ENCODE data around the gene LDHD. TPM values are rescaled to one million over a fixed set of nuclear protein-coding genes. Genes with fewer than 3 reads are reported as not detected.

Gene LDHD
- total RNA-seq, 1 experiment from 2014 or later, result 2.2 TPM

DNA sequence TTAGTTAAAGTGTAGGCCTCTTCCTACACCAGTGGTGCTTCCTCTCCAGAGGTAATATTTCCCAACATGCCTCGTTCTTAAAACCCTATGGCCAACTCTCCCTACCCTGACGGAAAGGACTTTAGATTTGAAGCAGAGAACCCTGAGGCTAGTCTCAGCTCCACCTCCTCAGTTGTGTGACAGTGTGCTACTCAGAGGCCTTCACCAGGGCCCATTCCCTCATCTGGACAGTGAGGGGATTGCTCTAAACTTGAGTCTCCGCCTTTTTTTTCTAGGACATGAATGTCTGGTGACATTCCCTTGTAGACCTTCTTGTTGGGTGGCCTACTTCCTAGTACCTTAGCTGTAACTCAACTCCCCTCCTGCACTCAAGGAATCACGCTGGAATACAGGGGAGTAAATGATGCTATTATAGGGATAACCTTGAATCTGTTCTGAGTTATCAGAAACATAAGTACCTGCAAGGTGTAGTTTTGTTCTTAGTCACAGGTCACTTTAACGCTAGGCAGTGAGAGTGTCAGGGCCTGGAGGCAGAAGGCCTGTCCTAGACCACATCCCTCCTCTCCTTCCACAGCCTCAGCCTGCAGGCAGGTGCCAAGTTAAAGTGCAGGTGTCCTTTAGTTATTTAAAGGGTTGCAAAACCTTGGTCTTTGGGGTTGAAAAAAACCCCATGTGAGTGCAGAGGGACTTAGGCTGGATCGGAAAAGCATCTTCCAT, 26.9 kb downstream of the LDHD start:
- no peak for DNase-seq (ENCODE audit: low read depth, low spot score)
- in situ Hi-C loops (cut with HindIII; ENCODE audit: low pct_unique_long_range_greater_than_20kb, low sequenced_read_pairs), result no loop called here

DNA sequence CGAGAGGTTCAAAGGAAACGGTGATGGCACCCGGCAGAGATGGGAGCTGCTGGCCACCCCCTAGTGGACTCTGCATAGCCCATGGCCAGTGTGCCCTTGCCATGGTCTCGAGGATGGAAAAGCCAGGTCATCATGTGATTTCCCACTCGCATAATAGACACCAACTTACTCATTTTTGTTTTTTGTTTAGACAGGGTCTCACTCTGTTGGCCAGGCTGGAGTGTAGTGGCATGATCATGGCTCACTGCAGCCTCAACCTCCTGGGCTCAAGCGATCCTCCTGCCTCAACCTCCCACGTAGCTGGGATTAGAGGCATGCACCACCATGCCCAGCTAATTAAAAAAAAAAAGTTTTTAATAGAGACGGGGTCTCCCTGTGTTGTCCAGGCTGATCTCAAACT, 27.6 kb downstream of the LDHD start:
- in situ Hi-C loops (cut with HindIII; ENCODE audit: low pct_unique_long_range_greater_than_20kb, low sequenced_read_pairs), result no loop called here
- no peak for DNase-seq (ENCODE audit: low read depth, low spot score)

DNA sequence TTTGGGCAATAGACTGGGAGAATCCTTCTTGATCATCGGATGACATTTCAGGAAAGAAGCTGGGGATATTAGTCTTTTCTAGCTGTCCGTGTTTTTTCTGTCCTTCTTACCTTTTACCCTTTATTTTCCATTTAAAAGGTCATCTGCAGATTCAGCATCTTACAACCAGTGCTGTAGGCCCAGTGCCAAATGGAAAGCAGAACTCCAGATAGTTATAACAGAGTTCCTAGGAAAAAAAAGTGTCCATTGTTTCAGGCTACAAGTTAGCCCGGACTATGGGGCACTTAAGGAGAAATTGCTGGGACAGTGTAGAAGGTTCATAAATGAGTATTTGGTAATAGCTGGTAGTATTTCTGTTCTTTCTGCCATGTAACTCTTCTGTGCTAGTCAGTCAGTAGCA, 28.4 kb downstream of the LDHD start:
- in situ Hi-C loops (cut with HindIII; ENCODE audit: low pct_unique_long_range_greater_than_20kb, low sequenced_read_pairs), result no loop called here
- no peak for DNase-seq (ENCODE audit: low read depth, low spot score)

DNA sequence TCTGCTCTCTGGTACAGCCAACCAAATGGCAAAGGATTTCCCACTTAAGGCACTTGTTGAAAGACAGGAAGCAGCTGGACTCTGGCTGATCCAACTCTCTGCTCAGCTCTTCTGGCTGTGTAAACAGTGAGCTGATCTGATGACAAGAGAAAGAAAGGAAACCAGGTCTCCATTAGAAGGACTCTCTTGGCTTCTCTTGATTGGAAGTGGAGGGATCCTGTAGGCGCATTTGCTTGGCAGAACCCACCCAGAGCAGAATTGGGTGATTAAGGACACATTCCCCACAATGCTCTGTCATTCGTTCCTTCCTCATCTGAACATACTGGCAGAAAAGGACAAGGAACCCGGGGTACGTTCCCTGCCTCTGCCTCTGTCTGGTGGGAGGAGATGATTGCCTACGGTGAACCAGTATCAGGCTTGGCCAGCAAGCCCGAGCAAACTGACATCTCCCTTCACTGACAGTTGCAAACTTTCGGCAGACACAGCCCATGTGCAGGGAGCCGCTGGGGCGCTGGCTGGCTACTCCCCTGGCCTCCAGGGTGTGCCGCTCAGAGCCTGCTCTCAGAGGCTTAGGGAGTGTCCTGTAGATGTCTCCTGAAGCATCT, 29.1 kb downstream of the LDHD start:
- DNase-seq (ENCODE audit: low read depth, low spot score), result no peak
- in situ Hi-C loops (cut with HindIII; ENCODE audit: low pct_unique_long_range_greater_than_20kb, low sequenced_read_pairs), result no loop called here

DNA sequence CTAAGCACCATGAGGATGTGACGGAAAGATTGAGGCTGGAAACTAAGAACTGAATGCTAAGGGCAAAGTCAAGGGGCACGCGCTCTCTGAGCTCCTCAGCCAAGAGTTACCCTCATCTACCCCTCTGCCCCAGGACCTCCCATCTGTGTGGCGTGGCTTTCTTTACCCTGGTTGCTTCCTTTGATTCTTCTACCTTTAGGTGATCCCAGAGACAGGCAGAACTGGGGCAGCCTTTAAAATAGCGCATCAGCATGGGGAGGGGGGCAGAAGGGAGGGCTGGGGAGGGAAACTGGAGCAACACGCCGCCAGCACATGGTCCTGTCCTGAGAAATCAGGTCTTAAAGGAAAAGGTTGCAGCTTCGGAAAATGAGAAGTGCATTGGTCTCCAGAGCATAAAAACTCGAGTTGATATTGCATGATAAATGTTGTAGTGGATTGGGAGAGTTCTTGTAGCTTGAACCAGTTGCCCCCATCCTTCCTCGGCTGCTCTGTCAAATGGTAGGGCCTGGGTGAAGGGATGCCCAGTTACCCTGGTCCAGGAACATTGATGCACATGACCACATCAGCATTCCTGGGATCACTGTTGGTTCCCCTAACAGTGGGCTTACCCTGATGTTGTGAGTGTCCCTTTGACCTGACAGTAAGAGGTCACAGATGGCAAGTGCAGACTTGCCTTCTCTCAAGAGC, 29.7 kb downstream of the LDHD start:
- in situ Hi-C loops (cut with HindIII; ENCODE audit: low pct_unique_long_range_greater_than_20kb, low sequenced_read_pairs), result no loop called here
- DNase-seq (ENCODE audit: low read depth, low spot score), result no peak

DNA sequence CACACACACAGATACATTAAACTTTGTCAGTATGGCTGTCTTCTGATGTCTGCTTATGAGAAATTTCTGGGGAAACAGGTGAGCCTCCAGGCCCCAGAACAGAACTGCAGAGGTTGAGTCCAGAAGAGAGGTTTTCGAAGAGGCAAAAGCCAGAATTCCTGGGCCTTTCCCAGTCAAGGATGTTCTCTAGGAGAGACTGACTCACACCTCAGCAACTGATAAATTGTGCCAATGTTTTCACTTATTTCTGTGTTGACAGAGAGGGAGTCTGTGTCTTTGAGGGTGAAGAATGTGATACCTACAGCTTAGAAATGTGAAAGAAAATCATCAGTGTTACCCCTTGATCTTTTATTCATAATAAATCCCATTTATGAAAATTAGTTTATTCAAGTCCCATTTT, 30.3 kb downstream of the LDHD start:
- in situ Hi-C loops (cut with HindIII; ENCODE audit: low pct_unique_long_range_greater_than_20kb, low sequenced_read_pairs), result no loop called here
- DNase-seq (ENCODE audit: low read depth, low spot score), result no peak

DNA sequence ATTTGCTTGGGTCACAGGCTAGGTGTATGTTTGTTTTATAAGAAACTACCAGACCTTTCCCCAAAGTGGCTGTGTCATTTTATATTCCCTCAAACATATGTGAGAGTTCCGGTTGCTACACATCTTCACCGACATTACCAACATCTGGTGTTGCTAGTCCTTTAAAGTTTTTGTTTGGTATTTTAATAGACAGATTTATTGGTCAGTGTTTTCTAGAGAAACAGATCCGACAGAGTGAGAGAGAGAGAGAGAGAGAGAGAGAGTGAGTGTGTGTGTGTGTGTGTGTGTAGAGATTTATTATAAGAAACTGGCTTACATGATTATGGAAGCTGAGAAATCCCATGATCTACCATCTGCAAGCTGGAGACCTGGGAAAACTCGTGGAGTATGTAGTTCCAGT, 31.0 kb downstream of the LDHD start:
- in situ Hi-C loops (cut with HindIII; ENCODE audit: low pct_unique_long_range_greater_than_20kb, low sequenced_read_pairs), result no loop called here

DNA sequence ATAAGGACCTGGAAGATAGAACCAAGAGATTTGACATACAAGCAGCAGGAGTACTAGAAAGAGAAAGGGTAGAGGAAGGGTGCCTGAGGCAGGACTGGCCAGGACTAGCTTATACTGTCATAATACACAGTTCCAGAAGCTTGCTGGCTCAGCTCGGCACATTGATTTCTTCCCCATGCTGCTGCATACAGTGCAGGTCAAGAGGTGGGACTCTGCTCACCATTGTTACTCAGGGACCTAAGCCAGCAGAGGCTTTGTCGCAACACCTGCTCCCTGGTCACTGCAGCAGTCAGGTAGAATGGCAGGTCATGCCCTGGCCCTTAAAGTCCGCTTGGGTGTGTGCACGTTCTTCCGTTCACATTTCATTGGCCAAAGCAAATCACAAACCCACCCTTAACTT, 32.8 kb downstream of the LDHD start:
- in situ Hi-C loops (cut with HindIII; ENCODE audit: low pct_unique_long_range_greater_than_20kb, low sequenced_read_pairs), result no loop called here
- no peak for DNase-seq (ENCODE audit: low read depth, low spot score)

More for the DNA sequence above, 31.0 kb downstream of the LDHD start:
- DNase-seq (ENCODE audit: low read depth, low spot score), result no peak

DNA sequence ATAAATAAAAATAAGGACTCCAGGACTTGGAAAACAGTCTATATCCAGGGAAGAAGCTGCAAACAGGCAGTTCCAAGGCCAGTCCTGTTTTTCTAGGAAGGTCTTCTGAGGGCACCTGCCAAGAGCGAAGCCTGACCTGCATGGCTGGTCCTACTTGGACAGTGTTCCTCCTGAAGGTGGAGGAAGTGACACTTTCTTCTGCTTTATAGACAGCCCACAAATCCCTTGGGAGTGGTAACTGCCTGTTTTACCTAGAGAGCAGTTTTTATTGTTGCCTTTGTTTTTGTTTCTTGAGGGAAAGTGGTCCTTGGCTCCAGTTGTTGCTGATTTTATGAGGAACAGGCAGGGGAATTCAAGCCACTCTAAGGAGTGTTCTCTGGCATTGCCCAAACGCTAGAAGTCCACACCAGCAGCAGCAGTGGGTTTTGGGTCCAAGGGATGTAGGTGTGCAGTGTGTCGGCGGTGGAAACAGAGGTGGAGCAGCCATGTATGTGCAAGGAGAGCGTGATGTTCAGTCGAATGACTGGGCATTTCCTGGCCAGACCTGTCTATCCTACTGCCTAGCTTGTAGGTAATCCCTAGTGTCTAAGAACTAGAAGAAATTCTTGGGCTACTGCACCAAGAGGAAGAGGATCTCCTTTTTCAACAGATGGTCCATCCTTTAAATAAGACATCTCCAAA, 35.3 kb downstream of the LDHD start:
- in situ Hi-C loops (cut with HindIII; ENCODE audit: low pct_unique_long_range_greater_than_20kb, low sequenced_read_pairs), result no loop called here

DNA sequence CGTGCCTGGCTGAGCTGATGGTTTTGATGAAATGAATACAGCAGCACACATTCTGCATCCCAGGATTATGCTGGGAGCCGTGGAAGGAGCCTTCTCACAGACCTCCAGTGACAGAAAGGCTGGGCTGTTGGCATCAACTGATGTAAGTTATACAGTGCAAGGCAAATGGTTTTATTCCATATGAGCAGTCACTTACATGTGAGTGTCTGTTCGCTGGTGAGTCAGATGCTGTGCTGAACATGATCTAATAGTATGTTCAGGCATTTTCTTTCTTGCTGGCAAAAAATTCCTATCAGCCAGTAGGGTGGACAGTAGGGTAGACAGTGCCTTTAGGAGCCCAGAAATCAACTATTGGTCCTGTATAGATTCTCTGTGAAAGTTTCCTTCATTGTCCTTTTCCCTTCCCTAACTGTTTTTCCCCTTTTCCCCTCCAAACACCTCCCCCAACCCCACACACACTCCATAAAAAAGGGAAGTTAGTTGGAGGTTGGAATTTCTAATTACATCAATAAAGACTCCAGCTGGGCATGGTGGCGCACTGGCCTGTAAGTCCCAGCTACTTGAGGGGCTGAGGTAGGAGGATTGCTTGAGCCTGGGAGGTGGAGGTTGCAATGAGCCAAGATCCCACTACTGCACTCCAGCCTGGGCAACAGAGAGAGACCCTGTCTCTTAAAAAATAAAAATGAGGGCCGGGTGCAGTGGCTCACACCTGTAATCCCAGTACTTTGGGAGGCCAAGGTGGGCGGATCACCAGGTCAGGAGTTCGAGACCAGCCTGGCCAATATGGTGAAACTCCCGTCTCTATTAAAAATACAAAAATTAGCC, 36.2 kb downstream of the LDHD start:
- in situ Hi-C loops (cut with HindIII; ENCODE audit: low pct_unique_long_range_greater_than_20kb, low sequenced_read_pairs), result no loop called here
- no peak for DNase-seq (ENCODE audit: low read depth, low spot score)

More for the DNA sequence above, 35.3 kb downstream of the LDHD start:
- no peak for DNase-seq (ENCODE audit: low read depth, low spot score)

DNA sequence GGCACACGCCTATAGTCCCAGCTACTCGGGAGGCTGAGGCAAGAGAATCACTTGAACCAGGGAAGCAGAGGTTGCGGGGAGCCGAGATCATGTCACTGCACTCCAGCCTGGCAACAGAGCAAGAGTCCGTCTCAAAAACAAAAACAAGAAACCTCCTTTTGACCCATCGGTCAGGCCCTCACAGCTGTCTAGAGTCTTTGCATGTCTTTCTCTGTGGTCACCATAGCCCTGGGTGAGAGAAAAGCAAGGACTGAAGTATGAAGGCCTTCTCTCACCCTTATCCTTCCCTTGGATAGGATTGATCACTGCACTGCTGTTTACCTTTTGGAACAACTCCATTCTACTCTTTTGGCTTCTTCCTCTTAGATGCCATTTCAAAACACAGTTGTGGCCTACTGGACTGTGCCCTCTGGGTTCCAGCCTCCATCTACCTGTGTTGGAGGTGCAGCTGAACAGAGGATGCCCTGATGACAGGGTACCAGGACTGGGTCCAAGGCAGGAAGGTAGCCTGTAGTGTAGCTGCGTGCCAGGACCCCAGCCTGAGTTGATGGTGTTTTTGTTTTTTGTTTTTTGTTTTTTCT, 37.1 kb downstream of the LDHD start:
- DNase-seq (ENCODE audit: low read depth, low spot score), result no peak
- in situ Hi-C loops (cut with HindIII; ENCODE audit: low pct_unique_long_range_greater_than_20kb, low sequenced_read_pairs), result no loop called here

DNA sequence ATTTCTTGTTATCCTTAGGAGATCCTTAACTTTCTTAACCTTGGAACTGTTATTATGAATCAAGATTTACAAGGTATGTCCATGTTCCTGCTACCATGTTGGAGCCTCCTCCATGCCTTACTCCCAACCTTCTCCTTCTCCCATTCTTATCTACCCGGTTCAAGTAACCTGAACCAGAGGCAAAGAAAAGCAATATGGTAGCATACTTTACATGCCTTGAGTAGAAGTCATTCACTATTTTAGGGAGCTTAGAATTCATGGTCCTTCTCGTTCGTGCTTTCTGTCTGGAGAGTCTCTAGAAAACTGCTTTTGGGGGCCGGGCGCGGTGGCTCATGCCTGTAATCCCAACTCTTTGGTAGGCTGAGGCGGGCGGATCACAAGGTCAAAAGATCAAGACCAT, 37.7 kb downstream of the LDHD start:
- in situ Hi-C loops (cut with HindIII; ENCODE audit: low pct_unique_long_range_greater_than_20kb, low sequenced_read_pairs), result no loop called here
- DNase-seq (ENCODE audit: low read depth, low spot score), result no peak

DNA sequence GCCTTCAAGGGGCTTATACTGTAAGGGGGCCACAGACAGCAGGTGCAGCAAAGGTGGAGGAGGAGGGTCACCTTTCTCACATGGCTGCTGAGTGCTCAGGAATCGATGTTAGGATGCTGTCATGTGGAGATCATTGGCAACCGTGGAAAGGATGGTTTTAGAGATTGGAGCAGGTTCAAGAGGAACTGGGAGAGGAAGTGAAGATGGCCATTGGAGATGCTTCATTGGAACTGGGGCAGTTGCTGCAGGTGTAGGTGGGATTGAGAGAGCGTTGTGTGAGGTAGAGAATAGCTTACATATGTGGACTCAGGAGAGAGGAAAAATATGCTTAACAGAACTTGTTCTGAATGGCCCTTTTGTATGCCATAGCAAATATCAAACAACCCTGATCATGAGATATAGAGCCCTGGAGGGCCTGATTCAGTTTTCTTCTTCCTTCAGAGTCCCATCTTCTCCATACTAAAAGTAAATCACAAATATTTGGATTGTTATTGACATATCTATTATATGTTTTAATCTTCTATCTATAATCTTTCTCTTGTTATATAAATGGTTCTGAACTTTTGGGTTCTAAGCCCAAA, 40.8 kb downstream of the LDHD start:
- in situ Hi-C loops (cut with HindIII; ENCODE audit: low pct_unique_long_range_greater_than_20kb, low sequenced_read_pairs), result no loop called here
- DNase-seq (ENCODE audit: low read depth, low spot score), result peak; percentile 38

DNA sequence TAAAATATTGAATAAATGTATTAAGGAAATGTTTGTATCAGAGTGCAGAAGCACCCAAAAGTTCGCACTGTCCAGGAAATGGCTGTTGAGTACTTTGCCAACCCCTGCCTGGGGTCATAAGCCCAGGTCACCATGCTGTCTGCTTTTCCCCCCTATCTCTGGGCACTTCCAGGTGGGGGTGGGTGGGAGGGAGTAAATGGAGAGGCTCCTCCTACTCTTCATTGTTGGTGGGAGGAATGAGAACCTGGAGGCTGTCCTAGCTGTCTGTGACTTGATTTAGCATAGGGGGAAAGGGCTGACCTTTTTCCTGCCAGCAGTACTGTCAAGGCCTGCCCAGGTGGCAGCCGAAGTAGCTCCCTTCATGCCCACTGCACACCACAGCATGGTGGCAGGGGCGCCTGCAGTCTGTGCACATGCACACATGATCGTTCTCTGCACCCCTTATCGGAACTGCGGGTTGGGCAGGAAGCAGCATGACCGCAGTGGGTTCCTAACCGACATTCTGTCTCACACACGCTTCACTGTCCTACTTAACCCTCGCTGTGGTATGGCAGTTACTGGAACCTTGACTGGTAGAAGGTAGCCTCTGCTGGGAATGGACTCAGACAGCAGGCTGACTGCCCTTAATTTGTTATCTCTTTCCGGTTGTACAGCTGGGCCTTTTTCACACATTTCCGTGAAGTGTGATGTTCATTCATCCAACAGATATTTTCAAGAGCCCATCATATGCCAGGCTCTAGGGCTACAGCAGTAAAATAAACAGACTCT, 41.5 kb downstream of the LDHD start:
- in situ Hi-C loops (cut with HindIII; ENCODE audit: low pct_unique_long_range_greater_than_20kb, low sequenced_read_pairs), result no loop called here
- DNase-seq (ENCODE audit: low read depth, low spot score), result peak; percentile 32

DNA sequence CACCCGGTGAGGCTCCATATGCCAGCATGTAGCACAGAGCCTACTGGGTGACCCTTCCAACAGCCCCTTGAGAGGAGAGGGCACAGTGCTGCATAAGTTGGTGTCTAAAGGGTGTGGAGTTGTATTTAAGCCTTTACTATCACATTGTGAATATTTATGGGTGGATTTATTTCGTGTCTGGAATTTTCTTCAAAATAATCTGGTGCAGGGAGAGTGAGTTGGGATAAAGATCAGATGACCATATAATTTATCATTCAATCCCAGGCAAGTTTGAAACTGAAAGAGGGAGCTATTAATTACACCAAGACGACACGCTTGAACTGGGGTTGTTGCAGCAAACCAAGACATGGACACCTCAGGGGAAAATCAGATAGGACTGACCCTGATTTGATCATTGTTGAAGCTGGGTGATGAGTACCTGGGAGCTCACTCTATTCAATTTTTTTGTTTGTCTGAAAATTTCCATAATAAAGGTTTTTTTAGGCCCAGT, 42.2 kb downstream of the LDHD start:
- no peak for DNase-seq (ENCODE audit: low read depth, low spot score)
- in situ Hi-C loops (cut with HindIII; ENCODE audit: low pct_unique_long_range_greater_than_20kb, low sequenced_read_pairs), result no loop called here

DNA sequence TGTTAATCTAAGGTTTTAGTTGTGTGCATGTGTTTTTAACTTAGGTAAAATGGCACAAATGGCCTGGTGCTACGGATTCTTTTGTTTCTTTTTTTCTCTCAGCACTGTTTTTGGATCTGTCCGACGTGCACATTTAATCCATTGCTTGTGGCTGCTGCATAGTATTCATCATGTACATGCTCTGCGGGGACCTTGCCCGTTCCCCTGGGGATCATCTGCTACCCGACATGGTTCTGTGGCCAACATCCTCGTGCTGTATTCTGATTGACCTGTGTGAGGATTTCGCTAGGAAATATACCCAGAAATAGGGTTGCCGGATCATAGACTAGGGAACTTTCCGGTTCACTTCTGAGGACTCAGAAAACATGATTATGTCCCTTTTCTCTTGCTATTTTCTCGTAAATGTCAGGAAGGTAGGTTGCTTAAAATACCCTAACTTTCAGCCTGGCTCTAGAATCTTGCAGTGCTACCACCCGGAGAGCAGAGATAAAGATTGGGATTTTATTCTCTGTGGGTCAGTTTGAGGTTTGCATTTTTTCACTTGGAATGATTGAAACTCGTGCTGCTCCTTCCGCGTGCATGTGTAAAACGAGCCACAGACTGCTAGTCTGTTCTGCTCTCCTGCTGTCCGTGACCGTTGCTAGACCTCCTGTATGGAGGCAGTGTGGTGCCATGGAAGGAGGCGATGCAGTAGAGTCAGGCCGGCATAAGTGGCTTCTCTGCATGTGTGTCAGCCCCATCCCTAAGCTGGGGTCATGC, 42.9 kb downstream of the LDHD start:
- in situ Hi-C loops (cut with HindIII; ENCODE audit: low pct_unique_long_range_greater_than_20kb, low sequenced_read_pairs), result no loop called here
- DNase-seq (ENCODE audit: low read depth, low spot score), result no peak
